ENCODE results near the gene LHFPL2.

The LHFPL2 gene

DNA sequence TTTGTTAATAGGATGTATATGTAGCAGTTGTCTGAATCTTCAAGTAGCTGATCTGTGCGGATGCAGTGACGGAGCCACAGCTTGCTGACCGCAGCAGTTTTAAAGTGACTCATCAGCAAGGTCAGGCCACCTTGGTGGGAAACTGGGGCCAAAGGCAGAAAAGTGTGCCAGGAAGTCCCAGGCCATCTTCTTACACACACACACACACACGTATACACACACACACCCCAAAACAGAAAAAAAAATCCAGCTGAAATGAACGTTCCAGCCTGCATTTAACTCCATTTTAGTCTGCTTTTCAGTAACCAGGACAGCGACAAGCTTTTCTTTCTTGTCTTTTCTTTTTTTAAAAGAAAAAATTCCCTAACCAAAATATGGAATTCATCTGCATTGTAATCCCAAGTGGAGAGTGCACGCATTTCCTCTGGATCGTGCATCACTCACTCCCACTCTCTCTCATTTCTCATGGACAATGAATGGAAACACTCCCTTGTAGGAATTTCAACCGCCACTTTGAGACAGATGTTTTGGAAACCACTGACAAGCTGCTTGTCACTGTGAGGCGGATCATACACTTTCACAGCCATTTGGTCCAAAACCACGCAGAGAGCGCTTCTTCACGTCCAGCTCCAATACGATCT, 103.9 kb downstream of the LHFPL2 start:
- peaks cover 16% of the 10 kb centered on the region for H3K36me3 ChIP-seq (ENCODE audit: insufficient read depth, insufficient read length, low read length)
- TF ChIP-seq ZNF274 (IDR thresholded peaks at IDR 0.05; ENCODE audit: low read depth, low read length) (no peak), YY1 (IDR thresholded peaks at IDR 0.05; ENCODE audit: insufficient read depth, insufficient read length) (no peak), SUZ12 (IDR thresholded peaks at IDR 0.05; ENCODE audit: extremely low read depth, insufficient read depth, insufficient read length) (no peak)
- no peak for DNase-seq (ENCODE audit: low read depth, low spot score)
- no peaks in the 10 kb centered on the region for H3K27me3 ChIP-seq (ENCODE audit: insufficient read depth, insufficient read length)
- H3K9me3 ChIP-seq (ENCODE audit: insufficient read depth, low read length) = peaks cover 12% of the 10 kb centered on the region
- H3K4me3 ChIP-seq (ENCODE audit: insufficient read length, low read depth) = no peak overlapping the region
- no peak overlapping the region for H3K9ac ChIP-seq (ENCODE audit: insufficient read length, low read depth)
- H3K4me1 ChIP-seq (ENCODE audit: insufficient read depth, insufficient read length) = peaks cover 8% of the 10 kb centered on the region

DNA sequence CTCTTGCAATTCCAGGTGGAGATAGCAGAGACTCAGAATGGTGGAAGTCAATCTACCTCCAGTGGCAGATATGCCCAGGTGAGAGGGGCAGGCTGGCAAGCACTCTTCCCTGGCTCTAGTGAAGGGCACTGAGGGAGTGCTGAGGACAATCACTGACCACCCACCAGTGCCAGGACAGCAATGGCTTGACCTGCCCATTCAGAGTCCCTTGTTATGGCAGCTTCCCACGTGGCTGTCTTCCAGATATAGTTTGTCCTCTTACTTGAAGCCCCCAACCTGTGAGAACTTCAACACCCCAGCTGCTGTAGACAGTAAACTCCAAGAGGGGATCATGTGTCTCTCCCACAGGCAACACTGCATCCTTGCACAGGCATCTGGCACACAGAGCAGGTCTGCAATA, 104.7 kb downstream of the LHFPL2 start:
- Histone ChIP-seq H3K4me1 (ENCODE audit: insufficient read depth, insufficient read length) (peaks cover 8% of the 10 kb centered on the region), H3K27me3 (ENCODE audit: insufficient read depth, insufficient read length) (no peaks in the 10 kb centered on the region), H3K9me3 (ENCODE audit: insufficient read depth, low read length) (peaks cover 4% of the 10 kb centered on the region), H3K4me3 (ENCODE audit: insufficient read length, low read depth) (no peak overlapping the region), H3K36me3 (ENCODE audit: insufficient read depth, insufficient read length, low read length) (peaks cover 8% of the 10 kb centered on the region), H3K9ac (ENCODE audit: insufficient read length, low read depth) (no peak overlapping the region)
- DNase-seq (ENCODE audit: low read depth, low spot score) = no peak
- TF ChIP-seq SUZ12 (IDR thresholded peaks at IDR 0.05; ENCODE audit: extremely low read depth, insufficient read depth, insufficient read length) (no peak), ZNF274 (IDR thresholded peaks at IDR 0.05; ENCODE audit: low read depth, low read length) (no peak), YY1 (IDR thresholded peaks at IDR 0.05; ENCODE audit: insufficient read depth, insufficient read length) (no peak)

DNA sequence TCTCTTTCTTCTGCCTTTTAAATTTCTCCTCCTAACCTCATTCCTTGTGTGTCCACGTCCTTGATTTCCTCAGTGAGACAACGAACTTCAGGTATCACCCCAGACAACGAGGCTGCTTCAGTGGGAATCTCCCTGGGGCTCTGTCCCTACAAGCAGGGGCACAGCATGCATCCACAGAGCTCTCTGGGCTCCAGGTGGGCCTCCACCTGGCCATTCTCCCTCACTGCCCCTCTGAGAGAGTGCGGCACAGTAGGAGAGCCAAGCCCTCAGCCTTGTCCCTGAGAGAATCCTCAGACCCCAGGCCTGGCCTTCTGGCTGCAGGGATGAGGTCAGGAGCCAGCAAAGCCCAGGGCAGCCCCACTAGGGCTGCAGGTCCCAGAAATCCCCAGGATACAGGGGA, 105.3 kb downstream of the LHFPL2 start:
- Histone ChIP-seq H3K9ac (ENCODE audit: insufficient read length, low read depth) (no peak overlapping the region), H3K4me3 (ENCODE audit: insufficient read length, low read depth) (no peak overlapping the region), H3K9me3 (ENCODE audit: insufficient read depth, low read length) (no peaks in the 10 kb centered on the region), H3K4me1 (ENCODE audit: insufficient read depth, insufficient read length) (peaks cover 8% of the 10 kb centered on the region), H3K36me3 (ENCODE audit: insufficient read depth, insufficient read length, low read length) (peaks cover 8% of the 10 kb centered on the region), H3K27me3 (ENCODE audit: insufficient read depth, insufficient read length) (no peaks in the 10 kb centered on the region)
- TF ChIP-seq YY1 (IDR thresholded peaks at IDR 0.05; ENCODE audit: insufficient read depth, insufficient read length) (no peak), ZNF274 (IDR thresholded peaks at IDR 0.05; ENCODE audit: low read depth, low read length) (no peak), SUZ12 (IDR thresholded peaks at IDR 0.05; ENCODE audit: extremely low read depth, insufficient read depth, insufficient read length) (no peak)
- no peak for DNase-seq (ENCODE audit: low read depth, low spot score)

DNA sequence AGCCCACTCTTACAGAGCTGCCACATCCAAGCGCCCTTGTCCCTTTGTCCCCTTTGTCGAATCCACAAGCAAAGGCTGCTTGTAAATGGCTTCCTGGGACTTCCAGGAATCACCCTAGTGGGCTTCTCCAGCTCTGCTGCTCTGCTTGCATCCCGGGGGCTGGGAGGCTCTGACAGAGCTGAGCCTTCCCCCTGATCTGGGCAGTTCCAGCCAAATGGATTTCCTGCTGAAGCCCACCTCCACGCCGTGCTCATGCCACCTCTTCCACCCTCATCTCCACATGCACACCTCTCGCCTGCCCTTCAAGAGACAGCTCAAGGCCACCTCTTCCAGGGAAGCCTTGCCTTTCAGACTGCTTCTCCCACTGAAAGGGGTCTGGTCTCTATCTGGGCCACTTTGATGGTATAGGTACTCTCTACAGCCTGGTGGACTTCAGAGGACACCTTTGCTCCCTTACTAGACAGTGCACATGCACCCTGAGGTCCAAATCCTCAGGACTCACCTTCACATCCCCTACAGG, 106.2 kb downstream of the LHFPL2 start:
- no peak for DNase-seq (ENCODE audit: low read depth, low spot score)
- Histone ChIP-seq H3K4me1 (ENCODE audit: insufficient read depth, insufficient read length) (peaks cover 8% of the 10 kb centered on the region), H3K9ac (ENCODE audit: insufficient read length, low read depth) (no peak overlapping the region), H3K9me3 (ENCODE audit: insufficient read depth, low read length) (no peaks in the 10 kb centered on the region), H3K4me3 (ENCODE audit: insufficient read length, low read depth) (no peak overlapping the region), H3K36me3 (ENCODE audit: insufficient read depth, insufficient read length, low read length) (peaks cover 8% of the 10 kb centered on the region), H3K27me3 (ENCODE audit: insufficient read depth, insufficient read length) (no peaks in the 10 kb centered on the region)
- TF ChIP-seq SUZ12 (IDR thresholded peaks at IDR 0.05; ENCODE audit: extremely low read depth, insufficient read depth, insufficient read length) (no peak), YY1 (IDR thresholded peaks at IDR 0.05; ENCODE audit: insufficient read depth, insufficient read length) (no peak), ZNF274 (IDR thresholded peaks at IDR 0.05; ENCODE audit: low read depth, low read length) (no peak)

DNA sequence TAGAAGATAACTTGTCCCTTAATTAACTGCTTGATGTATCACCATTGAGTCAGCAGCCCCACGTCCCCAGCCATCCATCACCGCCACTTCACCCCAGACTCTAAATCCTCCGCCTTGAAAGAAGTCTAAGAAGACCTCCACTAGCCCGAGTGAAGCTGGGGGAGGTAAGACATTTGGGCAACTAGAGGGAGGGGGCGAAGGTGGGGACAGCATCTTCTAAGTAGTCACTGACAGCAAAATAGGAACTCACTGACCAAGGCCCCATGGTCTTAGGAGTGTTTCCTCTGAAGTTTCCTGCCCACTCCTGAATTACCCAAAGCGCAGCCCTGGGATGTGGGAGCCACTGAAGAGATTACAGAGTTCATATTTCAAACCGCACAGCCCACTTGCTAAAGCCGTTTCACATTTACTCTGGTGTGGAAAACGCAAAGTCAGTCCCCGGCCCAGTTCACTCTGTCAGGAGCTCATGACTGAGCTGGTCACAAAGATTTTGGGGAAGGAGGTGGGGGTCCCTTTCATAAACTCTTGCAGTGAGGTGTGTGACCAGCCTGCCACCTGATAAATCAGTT, 107.4 kb downstream of the LHFPL2 start:
- TF ChIP-seq SUZ12 (IDR thresholded peaks at IDR 0.05; ENCODE audit: extremely low read depth, insufficient read depth, insufficient read length) (no peak), ZNF274 (IDR thresholded peaks at IDR 0.05; ENCODE audit: low read depth, low read length) (no peak), YY1 (IDR thresholded peaks at IDR 0.05; ENCODE audit: insufficient read depth, insufficient read length) (no peak)
- Histone ChIP-seq H3K36me3 (ENCODE audit: insufficient read depth, insufficient read length, low read length) (peaks cover 5% of the 10 kb centered on the region), H3K27me3 (ENCODE audit: insufficient read depth, insufficient read length) (no peaks in the 10 kb centered on the region), H3K4me1 (ENCODE audit: insufficient read depth, insufficient read length) (peaks cover 8% of the 10 kb centered on the region), H3K4me3 (ENCODE audit: insufficient read length, low read depth) (no peak overlapping the region), H3K9ac (ENCODE audit: insufficient read length, low read depth) (no peak overlapping the region), H3K9me3 (ENCODE audit: insufficient read depth, low read length) (no peaks in the 10 kb centered on the region)
- DNase-seq (ENCODE audit: low read depth, low spot score) = no peak

DNA sequence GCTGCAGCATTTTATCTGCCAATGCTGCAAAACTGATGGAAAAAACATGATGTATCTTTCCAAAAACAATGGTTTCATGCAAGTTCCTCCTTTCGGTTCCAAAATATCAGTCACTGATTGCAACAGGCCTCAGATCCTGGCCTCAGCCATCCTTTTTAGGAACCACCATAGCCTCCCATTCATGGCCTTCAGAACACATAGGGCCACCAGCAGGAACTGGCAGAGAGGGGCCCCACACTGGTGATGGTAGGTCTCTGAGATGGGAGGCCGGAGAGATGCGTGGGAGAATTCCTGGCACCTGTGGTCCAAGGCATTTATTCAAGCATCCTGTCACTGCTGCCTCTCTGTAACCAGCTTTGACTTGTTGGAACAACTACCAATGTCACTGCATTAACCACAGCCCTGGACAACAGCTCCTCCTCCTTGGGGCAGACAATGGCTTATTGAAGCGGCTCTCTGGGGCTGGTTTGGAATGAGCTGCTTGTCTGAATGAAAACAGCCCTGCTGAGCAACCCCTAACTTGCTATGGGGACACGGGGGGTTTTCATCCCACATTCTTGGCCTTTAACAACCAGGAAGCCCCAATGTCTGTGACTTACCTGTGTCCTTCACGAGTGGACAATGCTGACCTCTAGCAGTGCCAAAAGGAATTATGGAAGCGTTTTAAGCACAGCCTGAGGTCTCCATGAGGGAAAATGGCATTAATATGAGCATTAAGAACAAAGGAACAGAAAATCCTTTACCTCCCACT, 108.1 kb downstream of the LHFPL2 start:
- Histone ChIP-seq H3K36me3 (ENCODE audit: insufficient read depth, insufficient read length, low read length) (peaks cover 5% of the 10 kb centered on the region), H3K9ac (ENCODE audit: insufficient read length, low read depth) (no peak overlapping the region), H3K9me3 (ENCODE audit: insufficient read depth, low read length) (no peaks in the 10 kb centered on the region), H3K4me1 (ENCODE audit: insufficient read depth, insufficient read length) (peaks cover 8% of the 10 kb centered on the region), H3K4me3 (ENCODE audit: insufficient read length, low read depth) (no peak overlapping the region), H3K27me3 (ENCODE audit: insufficient read depth, insufficient read length) (no peaks in the 10 kb centered on the region)
- no peak for DNase-seq (ENCODE audit: low read depth, low spot score)
- no peak for TF ChIP-seq SUZ12 (IDR thresholded peaks at IDR 0.05; ENCODE audit: extremely low read depth, insufficient read depth, insufficient read length)
- no peak for TF ChIP-seq ZNF274 (IDR thresholded peaks at IDR 0.05; ENCODE audit: low read depth, low read length)
- no peak for TF ChIP-seq YY1 (IDR thresholded peaks at IDR 0.05; ENCODE audit: insufficient read depth, insufficient read length)
